Inferior parietal cortex (tissue), 1 donor: ENCODE results near the gene RAB10.

Experiments used
- DNase-seq: peaks from one replicate; pipeline ENCODE4 v3.0.0-alpha.2; 2016; ENCODE audit errors: extremely low spot score

RAB10 gene

GRCh38 chr2:26178746-26179436 lies 145.0 kb downstream of the RAB10 start:
- no peak for DNase-seq

DNA sequence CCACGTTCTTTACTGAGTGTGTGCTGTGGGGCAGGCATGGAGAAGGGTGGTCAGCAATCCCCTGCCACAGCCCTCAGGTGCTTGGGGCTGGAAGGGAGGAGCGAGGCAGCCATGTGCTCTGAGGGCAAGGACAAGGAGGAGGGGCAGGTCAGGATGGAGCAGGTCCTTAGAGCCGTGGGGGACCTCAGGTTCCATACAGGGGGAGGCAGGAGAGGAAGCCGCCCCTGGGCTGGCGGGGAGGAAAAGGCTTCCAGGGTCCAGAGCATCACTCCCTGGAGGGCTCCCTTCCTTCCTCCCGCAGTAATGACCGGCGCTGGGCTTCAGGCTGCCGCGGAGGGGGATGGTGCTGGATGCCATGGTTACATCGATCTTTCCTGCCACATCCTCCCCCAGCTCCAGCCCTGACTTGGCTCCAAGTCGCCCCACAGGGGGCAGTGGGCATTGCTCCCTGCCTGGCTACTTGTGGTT lies 145.6 kb downstream of the RAB10 start:
- DNase-seq: no peak

GRCh38 chr2:26182441-26182840 lies 148.6 kb downstream of the RAB10 start:
- DNase-seq: no peak

DNA sequence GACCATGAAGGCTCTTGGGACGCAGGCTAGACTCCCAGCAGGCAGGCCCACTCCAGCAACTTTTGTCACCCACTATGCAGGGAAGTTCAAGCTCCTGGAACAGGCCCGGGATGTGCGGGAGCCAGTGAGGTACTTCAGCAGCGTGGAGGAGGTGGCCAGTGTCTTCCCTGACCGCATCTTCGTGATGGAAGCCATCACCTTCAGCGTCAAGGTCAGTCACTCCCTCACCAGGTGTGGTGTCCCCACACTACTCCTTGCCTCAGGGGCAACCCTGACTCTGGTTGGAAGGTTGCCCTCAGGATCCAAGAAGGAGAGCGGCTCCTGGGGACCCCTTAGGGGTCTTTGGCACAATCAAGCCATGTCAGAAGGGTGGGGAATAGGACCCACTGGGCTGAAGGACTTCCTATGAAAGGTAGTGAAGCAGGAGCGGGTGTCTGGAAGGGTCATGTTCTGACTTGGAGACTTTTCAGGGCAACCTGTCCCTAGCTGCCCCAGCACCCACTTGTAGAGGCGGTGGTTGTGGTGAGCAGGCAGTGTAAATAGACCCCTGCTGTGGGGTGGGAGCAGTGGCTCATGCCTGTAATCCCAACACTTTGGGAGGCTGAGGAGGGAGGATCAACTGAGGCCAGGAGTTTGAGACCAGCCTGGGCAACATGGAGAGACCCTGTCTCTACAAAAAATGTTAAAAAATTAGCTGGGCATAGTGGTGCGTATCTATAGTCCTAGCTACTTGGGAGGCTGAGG lies 149.2 kb downstream of the RAB10 start:
- no peak for DNase-seq

GRCh38 chr2:26184121-26184520 lies 150.2 kb downstream of the RAB10 start:
- DNase-seq: no peak

DNA sequence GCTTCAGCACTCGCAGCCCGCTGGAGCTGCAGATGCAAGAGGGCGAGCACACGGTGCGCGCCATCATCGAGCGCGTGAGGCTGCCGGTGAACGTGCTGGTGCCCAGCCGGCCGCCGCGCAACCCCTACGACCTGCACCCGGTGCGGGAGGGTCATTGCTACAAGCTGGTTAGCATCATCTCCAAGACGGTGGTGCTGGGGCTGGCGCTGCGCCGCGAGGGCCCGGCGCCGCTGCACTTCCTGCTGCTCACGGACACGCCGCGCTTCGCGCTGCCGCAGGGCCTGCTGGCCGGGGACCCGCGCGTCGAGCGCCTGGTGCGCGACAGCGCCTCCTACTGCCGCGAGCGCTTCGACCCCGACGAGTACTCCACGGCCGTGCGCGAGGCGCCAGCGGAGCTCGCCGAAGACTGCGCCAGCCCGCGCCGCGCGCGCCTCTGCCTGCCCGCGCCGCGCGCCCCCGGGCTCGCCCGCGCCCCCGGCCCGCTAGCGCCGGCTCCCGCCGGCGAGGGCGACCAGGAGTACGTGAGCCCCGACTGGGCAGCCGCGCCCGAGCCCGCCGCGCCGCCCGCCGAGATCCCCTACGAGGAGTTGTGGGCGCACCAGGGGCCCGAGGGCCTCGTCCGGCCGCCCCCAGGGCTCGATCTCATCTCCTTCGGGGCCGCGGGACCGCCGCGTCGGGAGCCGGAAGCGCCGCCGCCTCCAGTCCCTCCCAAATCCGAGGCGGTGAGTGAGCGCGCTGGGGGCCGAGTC lies 150.8 kb downstream of the RAB10 start:
- no peak for DNase-seq

DNA sequence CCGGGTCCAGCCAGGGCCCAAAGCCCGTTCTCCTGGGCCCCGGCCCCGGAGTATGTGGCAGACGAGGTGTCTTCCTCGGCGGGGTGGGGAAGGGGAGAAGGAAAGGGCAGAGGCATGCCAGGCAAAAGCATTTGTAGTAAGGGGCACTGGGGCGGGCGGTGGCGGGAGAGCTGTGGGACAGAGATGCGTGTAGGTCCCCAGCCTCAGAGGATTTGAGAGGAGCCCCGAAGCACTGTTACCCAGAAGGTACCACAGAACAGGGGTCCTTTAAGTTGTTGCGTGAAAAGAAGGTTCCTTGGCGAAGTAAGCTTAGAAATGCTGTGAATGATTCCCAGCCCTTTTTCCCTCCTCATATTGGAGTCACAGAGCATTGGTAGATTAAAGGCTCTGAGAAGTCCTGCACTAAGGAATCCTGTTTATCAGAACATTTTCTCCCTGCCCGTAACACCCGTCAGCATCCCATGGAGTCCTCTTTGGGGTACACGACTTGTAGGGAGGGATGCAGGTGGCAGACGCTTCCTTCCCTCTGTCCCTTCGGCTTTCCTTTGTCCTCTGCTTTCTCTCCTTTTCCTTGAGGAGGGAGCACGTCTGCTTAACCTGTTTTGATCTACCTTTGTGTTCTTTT lies 151.5 kb downstream of the RAB10 start:
- DNase-seq: no peak

DNA sequence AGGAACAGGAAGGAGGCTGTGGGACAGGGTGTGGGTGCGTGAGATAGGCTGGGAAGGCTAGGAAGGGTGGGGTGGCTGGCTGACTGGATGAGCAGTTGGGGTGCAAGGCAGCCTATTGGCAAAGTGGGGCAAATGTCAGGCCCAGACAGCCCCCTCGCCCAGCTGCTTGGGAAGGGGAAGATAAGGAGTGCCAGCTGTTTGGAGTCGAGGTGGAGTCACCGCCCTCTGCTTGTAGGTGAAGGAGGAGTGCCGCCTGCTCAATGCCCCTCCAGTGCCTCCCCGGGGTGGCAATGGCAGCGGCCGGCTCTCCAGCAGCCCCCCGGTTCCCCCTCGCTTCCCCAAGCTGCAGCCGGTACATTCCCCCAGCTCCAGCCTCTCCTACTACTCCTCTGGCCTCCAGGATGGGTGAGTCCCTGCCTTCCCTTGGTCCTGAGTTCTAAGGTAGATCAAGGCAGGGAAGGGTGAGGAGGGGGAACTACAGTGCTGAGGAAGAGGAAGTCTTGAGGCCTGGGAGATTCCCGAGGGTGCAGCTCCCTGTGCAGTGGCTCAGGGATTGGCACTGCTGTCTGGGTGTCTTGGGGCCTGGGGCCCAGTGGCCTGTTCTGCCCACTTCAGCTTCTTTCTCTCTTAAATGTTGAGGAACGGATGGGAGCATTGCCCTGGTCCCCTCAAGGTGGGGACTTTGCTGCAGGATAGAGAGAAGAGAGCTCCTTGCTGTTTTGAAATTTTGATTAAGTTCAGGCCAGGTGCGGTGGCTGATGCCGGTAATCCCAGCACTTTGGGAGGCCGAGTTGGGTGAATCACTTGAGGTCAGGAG lies 152.3 kb downstream of the RAB10 start:
- DNase-seq: no peak
